Dendritic cell treated with granulocyte-macrophage colony-stimulating factor and Interleukin-4, amounts not matched to agents 40 ng/mL and 50 ng/mL, for 4 days (primary cell): ENCODE data around the gene RPS2.

Experiments
- H3K27ac Mint-ChIP-seq: one replicate; pipeline ENCODE4 v1.8.0; 2022; ENCODE audit warnings: mild to moderate bottlenecking, mixed read lengths
- H3K27me3 Mint-ChIP-seq: one replicate; pipeline ENCODE4 v1.8.0; 2022; ENCODE audit warnings: mild to moderate bottlenecking, mixed read lengths
- H3K36me3 Mint-ChIP-seq: one replicate; pipeline ENCODE4 v1.8.0; 2022; ENCODE audit warnings: low read depth, mixed read lengths
- H3K4me1 Mint-ChIP-seq: one replicate; pipeline ENCODE4 v1.8.0; 2022; ENCODE audit warnings: low read depth, mixed read lengths
- H3K4me3 Mint-ChIP-seq: one replicate; pipeline ENCODE4 v1.8.0; 2022; ENCODE audit warnings: mild to moderate bottlenecking, moderate library complexity, mixed read lengths
- H3K9me3 Mint-ChIP-seq: one replicate; pipeline ENCODE4 v1.8.0; 2022; ENCODE audit warnings: mixed read lengths
- intact Hi-C: fragments of 100-400 bp; cut with micrococcal nuclease; formaldehyde crosslinking; loops from one replicate; pipeline ENCODE4 v1.15.0; 2022

RPS2 gene

DNA sequence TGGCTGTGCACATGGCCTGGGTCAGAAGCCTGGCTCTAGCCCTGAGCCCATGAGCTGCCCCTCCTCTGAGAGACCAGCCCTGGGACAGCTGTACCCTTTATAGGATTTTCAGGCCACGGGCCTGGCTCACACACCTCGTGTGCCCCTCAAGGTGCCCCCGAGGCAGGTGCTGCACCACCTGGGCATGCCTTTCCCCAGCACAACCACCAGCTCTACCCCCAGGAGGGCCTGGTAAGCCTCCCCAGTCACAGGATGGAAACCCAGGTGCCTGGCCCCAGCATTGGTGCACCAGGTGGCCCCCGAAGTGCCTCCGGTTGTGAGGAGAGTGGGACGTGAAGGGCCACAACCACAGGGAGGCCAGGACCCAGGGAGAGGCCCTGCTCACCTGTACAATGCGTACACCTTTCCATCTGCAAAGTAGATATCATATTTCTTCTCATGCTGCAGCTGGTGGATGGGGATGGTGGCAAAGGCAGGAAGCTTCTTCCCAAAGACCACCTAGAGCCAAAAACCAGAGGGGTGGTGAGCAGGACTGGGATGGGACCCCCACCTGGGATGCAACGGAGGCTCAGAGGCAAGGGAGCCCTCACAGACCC lies 38.7 kb upstream of the RPS2 start:
- Mint-ChIP-seq H3K4me1 (peaks cover 56% of the 10 kb centered on the region), H3K36me3 (peaks cover 90% of the 10 kb centered on the region), H3K4me3 (no peak overlapping the region), H3K27ac (no peak overlapping the region), H3K27me3 (peaks cover 2% of the 10 kb centered on the region), H3K9me3 (no peaks in the 10 kb centered on the region)
- intact Hi-C loops: no loop called here

DNA sequence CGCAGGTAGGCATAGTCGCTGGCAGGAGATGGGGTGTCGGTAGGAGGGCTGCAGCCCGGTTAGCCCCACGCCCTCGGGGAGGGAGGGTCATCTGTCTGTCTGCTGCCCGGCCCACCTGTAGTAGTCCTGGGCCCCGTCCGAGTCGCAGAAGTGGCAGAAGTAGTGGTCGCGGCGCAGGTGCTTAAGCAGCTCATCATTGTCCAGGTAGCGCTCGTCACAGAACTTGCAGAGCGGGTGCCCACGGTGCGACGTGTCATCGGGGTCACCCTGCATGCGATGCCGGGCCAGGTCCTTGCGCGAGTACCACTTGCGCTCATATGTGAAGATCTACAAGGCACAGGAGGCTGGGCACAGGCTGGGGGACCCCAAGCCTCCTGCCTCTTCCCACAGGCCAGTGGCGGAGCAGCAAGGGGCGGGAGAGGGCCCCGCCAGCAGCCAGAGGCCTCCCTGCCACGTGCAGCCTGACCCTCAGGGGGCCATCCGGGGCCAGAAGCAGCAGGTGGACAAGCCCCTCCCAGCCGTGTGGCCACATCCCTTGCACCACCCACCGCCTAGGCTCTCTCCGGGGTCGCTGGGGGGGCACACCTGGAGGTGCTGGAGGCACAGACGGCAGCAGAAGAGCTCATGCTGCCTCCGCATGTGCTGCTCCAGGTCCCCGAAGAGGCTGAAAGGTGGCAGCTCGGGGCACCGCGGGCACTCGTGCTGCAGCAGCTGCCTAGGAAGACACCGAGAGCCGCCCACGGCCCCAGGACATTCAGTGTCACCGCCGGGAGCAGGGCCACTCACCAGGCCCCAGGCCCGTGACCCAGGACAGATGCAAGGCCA lies 38.0 kb upstream of the RPS2 start:
- intact Hi-C loops: no loop called here
- H3K9me3 Mint-ChIP-seq: no peaks in the 10 kb centered on the region
- peaks cover 90% of the 10 kb centered on the region for H3K36me3 Mint-ChIP-seq
- H3K4me3 Mint-ChIP-seq: no peak overlapping the region
- H3K4me1 Mint-ChIP-seq: peaks cover 49% of the 10 kb centered on the region
- H3K27me3 Mint-ChIP-seq: peaks cover 2% of the 10 kb centered on the region
- no peak overlapping the region for H3K27ac Mint-ChIP-seq

DNA sequence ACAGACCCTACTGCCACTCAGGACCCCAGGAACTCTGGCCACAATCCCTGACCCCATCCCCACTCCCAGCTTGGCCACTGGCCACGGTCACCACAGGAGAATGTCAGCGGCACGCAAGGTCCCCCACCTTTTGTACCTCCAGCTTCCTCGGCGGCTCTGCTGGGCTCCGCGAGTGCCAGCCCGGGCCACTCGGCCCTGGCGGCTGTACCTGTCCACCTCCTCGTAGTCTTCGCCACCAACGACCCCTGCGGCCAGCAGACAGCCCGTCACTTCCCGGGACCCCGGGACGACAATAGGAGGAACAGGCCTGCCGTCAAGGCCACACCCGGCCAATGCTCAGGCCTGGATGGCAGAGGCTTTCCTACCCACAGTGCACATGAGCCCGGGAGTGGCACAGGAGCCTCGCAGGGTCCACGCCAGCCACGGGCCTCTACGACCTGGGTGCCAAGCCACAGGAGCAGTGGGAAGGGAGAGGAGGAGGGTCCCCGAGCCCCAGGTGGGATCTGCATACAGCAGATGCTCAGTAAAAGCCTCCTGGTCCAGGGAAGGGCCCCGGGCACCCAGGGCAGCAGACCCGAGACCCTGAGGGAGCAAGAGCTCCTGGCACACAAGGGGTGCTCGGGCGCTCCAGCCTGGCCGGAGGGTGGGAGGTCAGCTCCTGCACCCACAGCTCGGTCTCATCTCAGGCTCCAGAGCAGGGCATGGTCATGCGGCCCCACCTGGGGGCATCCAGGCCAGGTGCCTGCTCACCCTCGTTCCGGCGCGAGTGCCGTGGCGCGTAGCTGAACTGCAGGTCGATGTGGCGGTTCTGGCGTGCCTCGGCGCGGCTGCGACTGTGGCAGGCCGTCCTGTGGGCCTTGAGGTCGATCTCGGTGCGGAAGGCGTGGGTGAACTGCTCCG lies 37.1 kb upstream of the RPS2 start:
- peaks cover 40% of the 10 kb centered on the region for H3K4me1 Mint-ChIP-seq
- intact Hi-C loops: no loop called here
- H3K9me3 Mint-ChIP-seq: no peaks in the 10 kb centered on the region
- peaks cover 2% of the 10 kb centered on the region for H3K27me3 Mint-ChIP-seq
- no peak overlapping the region for H3K27ac Mint-ChIP-seq
- no peak overlapping the region for H3K4me3 Mint-ChIP-seq
- H3K36me3 Mint-ChIP-seq: peaks cover 92% of the 10 kb centered on the region

DNA sequence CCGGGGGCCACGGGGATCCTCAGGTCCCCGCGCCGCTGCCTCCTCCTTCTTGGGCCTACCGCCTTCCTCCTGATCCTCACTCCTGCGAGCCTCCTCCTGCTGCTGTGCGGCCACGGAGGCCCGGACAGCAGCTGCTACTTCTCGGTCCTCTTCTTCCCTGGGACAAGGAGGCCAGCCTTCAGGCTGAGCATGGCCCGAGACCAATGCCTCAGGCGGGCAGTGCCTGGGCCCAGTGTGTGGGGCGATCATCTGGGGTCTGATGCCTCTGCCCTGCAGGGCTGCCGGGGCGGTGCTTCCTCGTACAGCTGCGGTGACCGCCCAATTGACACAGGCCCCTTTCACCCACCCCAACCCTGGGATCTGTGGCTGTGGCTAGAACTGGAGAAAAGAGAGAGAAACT lies 36.4 kb upstream of the RPS2 start:
- H3K36me3 Mint-ChIP-seq: peaks cover 90% of the 10 kb centered on the region
- intact Hi-C loops: no loop called here

DNA sequence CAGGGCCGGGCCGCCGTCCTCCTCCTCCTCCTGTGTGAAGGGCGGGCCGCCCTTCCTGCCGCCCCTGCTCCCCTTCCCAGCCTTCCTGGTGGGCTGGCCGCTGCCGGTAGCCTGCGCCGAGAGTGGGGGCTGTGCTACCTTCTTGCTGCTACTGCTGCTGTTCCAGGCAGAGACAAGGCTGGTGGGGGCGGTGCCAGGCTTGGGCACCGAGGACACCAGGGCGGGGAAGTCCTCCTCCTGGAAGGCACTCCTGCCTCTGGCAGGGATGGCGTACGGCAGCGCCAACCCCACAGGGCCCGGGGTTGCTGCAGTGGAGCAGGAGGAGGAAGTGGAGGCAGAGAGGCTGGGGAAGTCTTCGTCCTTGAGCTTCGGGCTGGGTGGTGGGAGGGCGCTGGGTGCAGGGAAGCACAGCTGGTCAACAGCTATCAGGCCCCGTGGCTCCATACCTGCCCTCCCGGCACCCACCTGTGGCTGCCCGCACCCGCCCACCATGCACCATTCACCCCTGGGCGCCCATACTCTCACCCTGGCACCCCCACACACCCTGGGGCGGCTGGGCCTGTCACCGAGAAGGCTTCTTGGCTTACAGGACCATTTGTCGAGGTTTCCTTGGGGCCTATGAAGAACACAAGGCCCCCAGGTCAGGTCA lies 35.4 kb upstream of the RPS2 start:
- Mint-ChIP-seq H3K9me3 (no peaks in the 10 kb centered on the region), H3K36me3 (peaks cover 81% of the 10 kb centered on the region), H3K4me1 (peaks cover 23% of the 10 kb centered on the region), H3K27me3 (no peaks in the 10 kb centered on the region), H3K4me3 (no peak overlapping the region), H3K27ac (no peak overlapping the region)
- intact Hi-C loops: no loop called here

More for the DNA sequence above, 36.4 kb upstream of the RPS2 start:
- H3K4me3 Mint-ChIP-seq: no peak overlapping the region
- no peak overlapping the region for H3K27ac Mint-ChIP-seq
- H3K4me1 Mint-ChIP-seq: peaks cover 33% of the 10 kb centered on the region
- no peaks in the 10 kb centered on the region for H3K9me3 Mint-ChIP-seq
- peaks cover 1% of the 10 kb centered on the region for H3K27me3 Mint-ChIP-seq

DNA sequence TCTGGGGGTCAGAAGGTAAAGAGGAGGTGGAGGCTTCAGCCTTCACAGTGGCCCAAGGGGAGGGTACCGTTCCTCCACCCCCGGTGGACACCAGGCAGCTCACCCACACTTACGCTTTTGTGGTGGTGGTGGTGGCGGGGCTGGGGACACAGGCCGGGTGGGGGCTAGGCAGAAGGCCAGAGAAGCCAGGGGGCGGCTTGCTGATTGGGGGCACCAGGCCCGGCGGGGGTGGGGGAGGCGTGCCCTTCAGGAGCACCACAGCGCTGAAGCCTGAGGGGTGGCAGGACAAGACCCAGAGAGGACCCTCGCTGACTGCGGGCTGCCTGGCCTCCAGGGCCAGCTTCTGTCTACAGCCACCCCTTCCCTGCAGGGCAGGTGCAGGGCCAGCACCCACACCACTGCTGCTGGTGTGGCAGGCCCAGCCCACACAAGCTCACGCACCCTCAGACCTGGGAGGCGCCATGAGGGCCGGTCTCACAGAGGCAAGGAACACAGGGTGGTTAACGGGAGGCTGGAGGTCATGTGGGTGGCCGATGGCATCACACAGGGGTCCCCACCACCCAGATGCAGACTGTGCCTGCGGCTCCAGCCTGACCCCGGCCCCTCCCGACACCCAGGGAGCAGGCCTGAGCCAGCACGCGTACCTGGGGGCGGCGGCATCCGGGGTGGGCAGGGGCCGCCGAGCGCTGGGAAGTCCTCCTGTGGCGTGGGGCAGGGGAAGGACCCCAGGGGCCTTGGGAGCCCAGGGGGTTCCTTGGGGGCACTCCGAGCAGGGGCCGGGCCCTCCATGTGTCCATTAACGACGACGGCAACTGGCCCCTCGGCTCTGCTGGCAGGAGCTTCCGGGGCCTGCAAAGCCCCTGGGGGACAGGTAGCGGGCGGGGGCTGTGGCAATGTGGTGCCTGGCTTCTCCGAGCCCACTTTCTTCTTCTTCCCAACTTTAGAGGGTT lies 34.5 kb upstream of the RPS2 start:
- no peak overlapping the region for H3K27ac Mint-ChIP-seq
- no peak overlapping the region for H3K4me3 Mint-ChIP-seq
- intact Hi-C loops: no loop called here
- peaks cover 74% of the 10 kb centered on the region for H3K36me3 Mint-ChIP-seq
- H3K27me3 Mint-ChIP-seq: no peaks in the 10 kb centered on the region
- peaks cover 14% of the 10 kb centered on the region for H3K4me1 Mint-ChIP-seq
- H3K9me3 Mint-ChIP-seq: no peaks in the 10 kb centered on the region

DNA sequence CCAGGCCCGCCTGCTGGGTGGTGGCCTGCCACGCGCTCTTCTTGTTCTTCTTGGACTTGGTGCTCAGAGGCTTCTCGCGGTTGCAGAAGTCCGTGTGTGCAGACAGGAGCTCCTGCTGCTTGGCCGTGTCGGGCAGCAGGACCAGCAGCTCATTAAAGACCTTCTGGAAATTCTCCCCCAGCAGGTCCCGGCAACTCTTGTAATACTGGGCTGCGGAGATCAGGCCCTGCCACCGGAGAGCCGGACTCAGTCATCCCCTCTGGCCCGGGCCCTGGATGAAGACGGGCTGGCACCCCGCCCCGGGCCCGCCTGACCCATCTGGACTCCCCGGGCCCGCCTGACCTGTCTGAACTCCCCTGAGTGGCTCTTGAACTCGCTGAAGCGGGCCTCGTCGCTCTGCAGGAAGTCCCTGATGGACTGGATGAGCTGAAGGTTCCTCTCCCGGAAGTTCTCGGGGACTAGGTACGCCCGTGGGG lies 33.8 kb upstream of the RPS2 start:
- peaks cover 72% of the 10 kb centered on the region for H3K36me3 Mint-ChIP-seq
- peaks cover 2% of the 10 kb centered on the region for H3K27me3 Mint-ChIP-seq
- H3K4me3 Mint-ChIP-seq: no peak overlapping the region
- intact Hi-C loops: no loop called here
- no peaks in the 10 kb centered on the region for H3K9me3 Mint-ChIP-seq
- H3K4me1 Mint-ChIP-seq: peaks cover 12% of the 10 kb centered on the region
- H3K27ac Mint-ChIP-seq: no peak overlapping the region

DNA sequence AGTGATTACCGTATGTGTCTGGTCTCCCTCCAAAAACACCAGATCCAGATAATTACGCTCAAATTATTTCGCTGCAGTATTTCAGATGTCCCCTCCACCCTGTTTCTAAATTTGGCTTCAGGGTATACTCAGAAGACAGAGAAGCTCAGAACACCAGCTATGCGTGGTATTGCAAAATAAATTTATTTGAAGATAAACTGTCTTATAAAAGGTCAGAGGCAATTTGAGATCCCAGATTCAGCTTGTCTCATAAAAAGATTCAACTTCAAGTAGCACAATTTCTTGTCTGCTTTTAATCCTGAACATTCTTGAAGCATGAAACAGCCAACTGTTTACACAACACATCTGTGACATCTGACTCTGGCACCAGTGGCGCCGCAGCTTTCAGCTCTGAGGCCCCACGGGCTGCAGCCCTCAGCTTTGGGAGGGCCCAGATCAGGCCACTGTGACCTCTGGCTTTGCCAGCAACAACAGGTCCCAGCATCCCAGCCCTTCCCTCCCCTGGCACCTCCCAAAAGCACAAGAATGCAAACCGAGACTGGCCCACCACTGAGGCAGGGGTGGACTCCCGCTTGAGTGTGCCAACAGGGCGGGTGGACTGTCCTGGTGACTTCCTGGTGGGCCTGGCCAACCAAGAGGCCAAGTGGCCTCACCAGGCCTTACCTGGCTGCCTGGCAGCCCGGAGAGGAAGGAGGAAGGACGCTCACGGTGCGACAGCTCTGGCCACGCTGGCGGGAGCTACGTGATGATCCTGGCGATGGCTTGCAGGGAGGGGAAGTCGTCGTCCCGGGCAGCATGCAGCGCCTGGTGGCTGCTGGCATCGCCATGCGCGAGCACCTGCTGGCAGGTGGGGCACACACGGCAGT lies 33.1 kb upstream of the RPS2 start:
- intact Hi-C loops: no loop called here
- no peaks in the 10 kb centered on the region for H3K9me3 Mint-ChIP-seq
- no peak overlapping the region for H3K4me3 Mint-ChIP-seq
- H3K4me1 Mint-ChIP-seq: peaks cover 12% of the 10 kb centered on the region
- peaks cover 9% of the 10 kb centered on the region for H3K27me3 Mint-ChIP-seq
- H3K36me3 Mint-ChIP-seq: peaks cover 65% of the 10 kb centered on the region
- H3K27ac Mint-ChIP-seq: no peak overlapping the region

DNA sequence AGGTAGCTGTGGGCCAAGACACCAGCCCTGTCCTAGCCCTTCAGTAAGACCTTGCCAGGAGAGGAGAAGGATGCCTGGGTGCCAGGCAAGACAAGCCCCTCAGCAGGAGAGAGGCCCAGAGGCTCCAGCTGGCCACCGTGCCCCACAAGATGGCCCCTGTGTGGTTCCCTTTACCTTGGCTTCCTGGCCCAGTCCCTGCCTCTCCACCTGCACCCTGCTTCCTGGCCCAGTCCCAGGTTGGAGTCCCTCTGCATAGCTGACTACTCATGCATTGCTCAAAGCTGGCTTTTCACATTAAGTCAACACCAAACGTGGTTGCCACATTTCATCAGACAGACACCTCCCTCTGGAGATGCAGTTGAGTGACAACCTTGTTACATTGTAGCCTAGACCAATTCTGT lies 29.1 kb upstream of the RPS2 start:
- Mint-ChIP-seq H3K9me3 (no peaks in the 10 kb centered on the region), H3K27ac (peak overlapping the region; percentile 32), H3K4me3 (no peak overlapping the region), H3K4me1 (peaks cover 15% of the 10 kb centered on the region), H3K27me3 (peaks cover 38% of the 10 kb centered on the region), H3K36me3 (peaks cover 25% of the 10 kb centered on the region)
- intact Hi-C loops: no loop called here

DNA sequence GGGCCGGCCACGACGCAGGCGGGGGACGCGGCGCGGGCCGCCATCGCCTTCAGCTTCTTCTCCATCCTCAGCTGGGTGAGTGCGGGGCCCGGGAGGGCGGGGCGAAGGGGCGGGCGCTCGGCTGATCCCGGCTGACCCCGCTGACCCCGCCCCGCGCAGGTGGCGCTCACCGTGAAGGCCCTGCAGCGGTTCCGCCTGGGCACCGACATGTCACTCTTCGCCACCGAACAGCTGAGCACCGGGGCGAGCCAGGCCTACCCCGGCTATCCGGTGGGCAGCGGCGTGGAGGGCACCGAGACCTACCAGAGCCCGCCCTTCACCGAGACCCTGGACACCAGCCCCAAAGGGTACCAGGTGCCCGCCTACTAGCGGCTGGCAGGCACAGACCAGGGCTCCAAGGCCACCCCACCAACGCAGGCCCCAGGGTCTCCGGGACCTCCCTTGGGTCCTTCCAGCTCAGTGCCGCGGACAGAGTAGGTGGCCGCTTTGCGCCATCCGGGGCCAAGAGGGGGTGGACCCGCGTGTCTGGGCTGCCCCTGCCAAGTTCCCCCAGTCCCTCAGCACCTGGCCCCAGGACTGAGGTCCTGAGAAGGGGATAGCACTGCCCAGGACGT lies 28.2 kb upstream of the RPS2 start:
- Mint-ChIP-seq H3K27ac (peak overlapping the region; percentile 32), H3K4me3 (no peak overlapping the region)

DNA sequence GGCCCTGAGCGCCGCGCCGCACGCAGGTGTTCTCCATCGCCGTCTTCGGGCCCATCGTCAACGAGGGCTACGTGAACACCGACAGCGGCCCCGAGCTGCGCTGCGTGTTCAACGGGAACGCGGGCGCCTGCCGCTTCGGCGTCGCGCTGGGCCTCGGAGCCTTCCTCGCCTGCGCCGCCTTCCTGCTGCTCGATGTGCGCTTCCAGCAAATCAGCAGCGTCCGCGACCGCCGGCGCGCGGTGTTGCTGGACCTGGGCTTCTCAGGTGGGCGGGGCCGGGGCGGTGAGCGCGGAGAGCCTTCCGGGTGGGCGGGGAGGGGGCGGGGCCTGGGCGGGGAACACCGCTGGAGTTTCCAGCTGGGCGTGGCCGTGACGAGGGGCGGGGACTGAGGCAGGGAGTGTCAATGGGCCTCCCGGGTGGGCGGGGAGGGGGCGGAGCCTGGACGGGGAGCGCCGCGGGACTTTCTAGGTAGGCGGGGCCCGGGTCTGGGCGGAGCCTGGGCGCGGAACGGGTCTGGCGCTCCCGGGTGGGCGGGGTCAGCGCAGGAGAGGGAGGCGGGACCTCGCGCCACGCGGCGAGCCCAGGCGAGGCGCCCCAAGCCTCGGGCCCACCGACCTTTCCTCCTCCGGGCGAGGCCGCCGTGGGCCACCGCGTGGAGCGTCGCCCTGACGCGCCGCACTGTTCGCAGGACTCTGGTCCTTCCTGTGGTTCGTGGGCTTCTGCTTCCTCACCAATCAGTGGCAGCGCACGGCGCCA lies 27.5 kb upstream of the RPS2 start:
- H3K9me3 Mint-ChIP-seq: no peaks in the 10 kb centered on the region
- peaks cover 15% of the 10 kb centered on the region for H3K4me1 Mint-ChIP-seq
- H3K4me3 Mint-ChIP-seq: peak overlapping the region; percentile 66
- peaks cover 17% of the 10 kb centered on the region for H3K36me3 Mint-ChIP-seq
- intact Hi-C loops: no loop called here
- peak overlapping the region; percentile 69 for H3K27ac Mint-ChIP-seq
- peaks cover 48% of the 10 kb centered on the region for H3K27me3 Mint-ChIP-seq

More for the DNA sequence above, 28.2 kb upstream of the RPS2 start:
- Mint-ChIP-seq H3K27me3 (peaks cover 45% of the 10 kb centered on the region), H3K4me1 (peaks cover 15% of the 10 kb centered on the region), H3K9me3 (no peaks in the 10 kb centered on the region), H3K36me3 (peaks cover 17% of the 10 kb centered on the region)
- intact Hi-C loops: no loop called here
